ENCODE measurements around the gene HOMER2.

Gene HOMER2

DNA sequence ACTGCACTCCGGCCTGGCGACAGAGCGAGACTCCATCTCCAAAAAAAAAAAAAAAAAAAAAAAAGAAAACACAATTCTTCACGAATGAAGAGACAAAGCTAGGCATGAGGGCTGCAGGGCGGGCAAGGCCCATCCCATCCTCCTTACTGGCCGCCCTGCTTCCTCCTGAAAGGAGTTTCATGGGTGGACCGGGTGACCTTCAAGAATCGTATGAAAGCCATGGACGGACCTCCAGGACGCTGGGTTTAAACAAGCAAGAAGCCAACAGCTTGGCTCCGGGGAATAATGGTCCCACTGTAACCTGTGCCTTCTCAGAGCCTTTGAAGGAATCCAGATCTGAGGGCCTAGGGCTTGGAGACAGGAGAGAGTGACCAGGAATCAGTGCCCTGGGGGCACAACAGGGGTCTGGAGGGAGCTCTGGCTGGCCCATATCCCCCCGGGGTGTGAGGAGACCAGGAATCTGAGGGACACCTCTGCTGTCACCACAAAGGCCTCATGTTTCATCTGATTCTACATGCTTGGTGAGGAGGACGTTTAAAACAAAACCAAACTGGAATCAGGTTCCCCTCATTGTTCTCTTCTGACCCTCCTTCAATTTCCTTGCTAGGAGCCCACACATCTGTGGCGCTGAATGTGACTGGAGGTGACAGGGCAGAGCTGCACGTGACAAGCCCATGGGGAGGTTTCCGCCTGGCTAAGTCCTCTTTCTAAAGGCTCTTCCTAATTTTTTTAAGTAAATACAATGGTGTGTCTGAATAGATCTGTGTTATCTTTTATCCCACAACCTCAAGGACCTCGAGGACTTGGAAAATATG lies 97.0 kb downstream of the HOMER2 start:
- DNase-seq: no peak

DNA sequence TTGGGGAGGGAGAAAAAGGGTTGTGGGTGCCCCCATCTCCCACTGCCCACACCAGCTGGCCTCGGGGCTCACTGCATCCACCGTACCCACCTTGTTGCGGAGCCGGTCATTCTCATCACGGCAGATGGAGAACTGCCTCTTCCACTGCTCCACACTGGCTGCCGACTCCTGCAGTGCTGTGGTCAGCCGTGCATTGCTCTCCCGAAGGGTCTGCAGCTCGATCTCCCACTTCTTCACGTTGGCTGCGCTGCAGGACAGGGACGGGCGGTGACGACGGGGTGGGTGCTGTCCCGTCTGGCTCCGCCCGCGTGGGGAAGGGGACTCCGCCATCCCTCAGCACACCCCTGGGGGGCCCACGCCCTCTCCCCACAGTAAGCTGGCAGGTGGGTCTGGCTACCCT lies 98.0 kb downstream of the HOMER2 start:
- DNase-seq: no peak

DNA sequence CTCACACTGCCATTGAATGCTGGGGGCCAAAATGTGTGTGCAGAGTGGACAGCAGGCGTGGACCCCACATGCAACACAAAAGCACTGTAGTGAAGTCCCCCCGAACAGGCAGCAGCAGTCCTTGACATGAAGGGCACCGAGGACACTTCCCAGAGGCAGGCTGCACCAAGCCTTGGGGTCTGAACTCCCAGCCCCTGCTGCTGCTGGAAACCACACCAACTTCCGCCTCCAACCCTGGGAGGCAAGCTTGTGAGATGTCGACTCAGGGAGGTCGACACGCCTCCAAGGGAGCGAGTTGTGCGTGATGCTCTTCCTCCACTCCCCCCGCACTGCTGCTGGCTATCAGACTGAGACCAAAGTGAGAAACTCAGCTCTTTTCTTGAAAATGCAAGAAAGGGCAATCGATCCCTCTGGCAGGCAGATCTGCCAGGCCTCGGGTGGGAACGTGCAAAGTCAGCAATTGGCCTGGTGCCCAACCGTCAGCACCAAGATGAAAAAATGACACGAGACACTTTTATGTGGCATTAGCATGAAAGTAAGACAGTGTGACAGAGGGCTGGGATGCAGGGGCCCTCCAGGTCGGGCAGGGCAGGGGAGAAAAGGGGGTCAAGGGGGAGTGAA lies 99.5 kb downstream of the HOMER2 start:
- DNase-seq: no peak

DNA sequence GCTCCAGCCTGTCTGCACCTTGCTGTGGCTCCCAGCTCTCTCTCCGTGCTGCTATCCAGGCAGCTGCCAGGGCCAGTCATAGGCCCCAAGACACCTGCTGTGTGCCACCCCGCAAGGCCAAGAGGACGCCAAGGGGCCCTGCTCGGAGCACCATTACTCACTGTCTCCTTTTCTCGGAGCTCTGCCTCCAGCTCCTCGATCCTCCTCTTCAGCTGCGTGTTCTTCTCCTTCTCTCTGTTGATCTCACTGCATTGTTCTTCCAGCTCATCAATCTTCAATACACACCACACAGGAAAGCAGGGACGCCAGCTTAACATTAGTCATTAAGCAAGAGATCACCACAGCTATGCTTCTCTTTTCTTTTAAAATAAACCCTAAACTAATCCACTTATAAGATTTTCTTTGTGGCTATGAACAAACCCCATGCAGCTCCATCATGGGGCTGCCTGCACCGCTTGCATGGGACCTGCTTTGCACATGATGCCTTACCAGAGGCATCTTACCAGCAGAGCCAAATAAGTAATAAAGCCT lies 100.5 kb downstream of the HOMER2 start:
- no peak for DNase-seq

DNA sequence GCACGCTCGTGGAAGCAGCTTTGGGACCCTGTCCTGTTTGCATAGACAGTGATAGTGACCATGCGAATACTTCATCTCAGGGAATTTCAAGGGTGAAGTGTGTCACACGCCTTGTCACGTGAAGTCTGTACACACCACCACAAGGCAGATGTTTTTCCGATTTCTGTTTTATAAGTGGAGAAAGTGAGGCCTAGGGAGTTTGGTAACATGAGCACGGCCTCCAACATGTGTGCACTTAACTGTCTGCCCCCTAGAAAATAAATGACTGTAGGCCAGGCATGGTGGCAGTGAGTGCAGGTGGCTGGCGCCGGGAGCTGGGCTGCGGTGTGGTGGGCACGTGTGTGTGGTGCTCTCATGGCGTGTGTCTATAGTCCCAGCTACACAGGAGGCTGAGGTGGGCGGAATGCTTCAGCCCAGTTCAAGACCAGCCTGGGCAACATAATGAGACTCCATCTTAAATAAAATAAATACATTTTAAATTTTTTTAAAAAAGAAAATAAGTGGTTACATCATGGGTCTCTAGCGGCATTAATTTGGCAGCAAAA lies 101.1 kb downstream of the HOMER2 start:
- no peak for DNase-seq

DNA sequence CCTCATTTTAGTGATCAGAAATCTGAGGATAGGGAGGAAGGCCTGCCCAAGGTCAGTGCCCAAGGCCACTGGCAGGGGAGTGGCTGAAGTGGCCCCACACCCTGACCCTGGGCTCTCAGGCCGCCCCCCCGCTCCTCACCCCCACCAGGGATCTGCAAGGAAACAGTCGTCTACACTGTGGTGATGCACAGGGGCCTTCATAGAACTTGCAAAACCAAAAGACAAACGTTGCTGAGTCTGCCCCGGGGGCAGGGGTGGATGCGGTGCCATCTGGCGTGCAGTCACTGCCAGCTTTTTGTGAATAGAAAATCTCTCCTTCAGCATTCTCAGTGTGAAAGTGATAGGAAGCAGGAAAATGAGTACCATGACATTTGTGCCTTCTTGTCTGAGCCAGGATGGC lies 101.8 kb downstream of the HOMER2 start:
- DNase-seq: no peak

DNA sequence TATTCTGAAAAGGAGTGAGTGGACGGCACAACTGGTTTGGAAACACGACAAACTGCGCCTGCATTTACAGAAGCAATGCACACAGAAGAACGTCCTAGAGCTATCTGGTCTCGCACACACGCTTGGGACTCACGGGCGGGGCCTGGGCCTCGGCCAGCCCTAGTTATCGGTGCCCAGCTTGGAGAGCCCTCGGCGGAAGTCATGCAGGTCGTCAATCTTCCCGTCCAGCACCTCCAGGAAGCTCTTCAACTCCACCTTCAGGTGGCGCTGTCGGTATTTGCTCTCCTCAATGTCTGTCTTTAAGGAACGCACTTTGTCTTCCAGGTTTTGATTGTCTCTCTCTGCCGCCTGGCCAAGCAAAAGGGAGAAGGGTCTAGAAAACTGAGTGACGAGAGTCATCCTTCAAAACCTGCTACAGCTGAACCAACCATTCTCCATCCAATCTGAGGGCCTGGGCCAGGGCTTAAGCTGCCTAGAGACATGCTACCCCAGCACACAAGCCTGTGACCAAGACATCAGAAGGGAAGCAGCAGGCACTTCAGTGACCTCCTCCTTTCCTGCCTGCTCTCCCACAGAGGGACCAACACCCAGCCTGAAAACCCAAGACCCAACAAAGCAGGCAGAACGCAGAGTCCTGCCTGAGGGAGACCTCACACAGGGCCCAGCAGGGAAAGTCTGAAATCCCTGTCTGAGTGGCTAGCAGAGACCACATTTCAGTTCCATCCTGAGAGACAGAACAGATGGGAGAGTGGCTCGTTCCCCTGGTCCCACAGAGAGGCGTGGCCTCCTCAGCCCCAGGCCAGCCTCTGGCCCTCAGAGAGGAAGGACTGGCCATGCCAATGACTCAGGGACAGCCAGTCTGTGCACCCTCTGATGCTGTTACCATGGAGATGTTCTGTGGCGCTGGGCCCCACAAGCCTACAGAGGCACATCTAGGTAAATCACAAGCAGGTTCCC lies 102.7 kb downstream of the HOMER2 start:
- no peak for DNase-seq

DNA sequence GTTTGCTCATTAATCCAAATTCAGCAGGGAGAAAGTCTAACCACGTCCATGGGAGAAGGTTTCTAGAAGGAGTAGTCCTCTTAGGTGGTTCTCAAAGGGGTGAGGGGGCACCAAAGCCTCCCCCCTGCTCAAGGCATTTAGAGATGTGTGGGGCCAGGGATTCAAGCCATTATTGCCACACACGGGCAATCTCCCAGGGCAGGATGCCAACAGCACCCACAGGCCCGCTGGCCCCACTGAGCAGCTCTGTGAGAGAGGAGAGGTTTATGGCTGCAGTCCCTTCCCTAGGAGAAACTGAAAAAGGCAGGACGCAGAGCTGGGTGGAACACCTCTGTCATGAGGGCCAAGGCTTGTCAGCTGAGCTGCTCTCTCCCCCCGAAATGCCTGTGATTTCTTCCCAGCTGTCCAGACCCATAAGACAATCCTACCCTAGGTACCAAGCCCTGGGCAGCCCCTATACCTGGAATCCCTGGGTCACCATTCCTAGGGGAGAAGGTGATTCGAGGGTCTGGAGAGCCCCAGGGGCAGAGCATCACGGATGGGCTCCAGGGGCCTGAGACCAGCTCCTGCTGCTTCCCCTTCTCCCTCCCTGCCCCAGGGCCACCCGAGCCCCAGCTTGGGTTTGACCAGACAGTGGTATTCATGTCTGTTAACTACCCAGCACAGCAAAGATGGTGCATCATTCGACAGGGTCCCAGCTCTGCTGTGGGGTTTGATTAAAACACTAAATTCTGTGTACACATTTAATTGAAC lies 104.1 kb downstream of the HOMER2 start:
- DNase-seq: no peak

DNA sequence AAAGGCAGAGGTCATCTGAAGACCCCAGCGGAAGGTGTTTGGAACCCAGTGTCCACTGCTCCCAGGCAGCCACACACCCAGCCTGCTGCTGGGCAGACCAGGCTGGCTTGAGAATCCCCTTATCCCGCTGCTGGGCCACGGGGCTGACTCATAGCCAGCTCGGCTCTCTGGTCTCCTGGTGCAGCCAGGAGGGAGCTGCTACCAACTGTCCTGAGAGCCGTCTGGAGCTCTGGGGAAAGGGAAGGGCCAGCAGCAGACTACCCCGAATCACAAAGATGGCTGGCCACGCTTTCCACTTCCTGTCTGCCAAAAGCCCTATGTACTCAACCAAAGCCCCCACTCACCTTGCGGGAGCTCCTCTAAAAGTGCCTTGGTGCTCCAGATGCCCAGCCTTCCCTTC lies 104.8 kb downstream of the HOMER2 start:
- DNase-seq: no peak

DNA sequence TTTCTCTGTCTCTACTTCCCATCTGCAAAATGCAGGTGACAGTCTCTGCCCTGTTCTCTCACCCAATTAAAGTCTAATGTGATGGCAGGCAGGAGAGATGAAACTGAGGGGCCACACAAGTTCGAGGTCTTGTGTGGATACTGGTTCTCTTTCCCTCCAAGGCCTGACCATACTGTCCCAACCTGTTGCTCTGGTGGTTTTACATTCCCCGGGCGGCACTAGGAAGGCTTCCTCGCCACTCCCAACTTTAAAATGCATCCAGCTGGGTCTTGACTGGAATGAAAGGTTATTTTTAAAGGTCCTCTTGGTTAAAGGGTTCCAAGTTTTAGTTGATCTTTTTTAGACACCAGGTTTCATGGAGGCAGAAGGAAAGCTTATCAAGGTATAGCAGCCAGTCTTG lies 105.9 kb downstream of the HOMER2 start:
- no peak for DNase-seq

DNA sequence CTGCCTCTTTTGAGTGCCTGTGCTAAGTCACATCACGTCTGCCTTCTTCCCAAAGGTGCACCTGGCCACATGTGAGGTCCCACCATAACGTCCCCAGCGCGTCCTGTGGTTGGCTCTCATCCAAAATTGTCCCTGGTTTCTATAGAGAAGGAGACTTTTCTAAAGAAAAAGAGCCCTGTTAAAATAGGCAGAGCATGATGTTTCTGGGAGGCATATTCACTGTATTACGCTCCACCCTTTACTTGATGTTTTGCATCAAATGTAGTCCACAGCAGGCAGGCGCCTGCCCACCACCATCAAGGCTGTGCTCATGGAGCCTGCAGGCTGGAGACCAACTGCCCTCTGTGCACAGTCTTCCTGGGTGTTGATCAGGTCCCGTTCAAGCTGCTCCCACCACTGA lies 106.8 kb downstream of the HOMER2 start:
- DNase-seq: no peak

DNA sequence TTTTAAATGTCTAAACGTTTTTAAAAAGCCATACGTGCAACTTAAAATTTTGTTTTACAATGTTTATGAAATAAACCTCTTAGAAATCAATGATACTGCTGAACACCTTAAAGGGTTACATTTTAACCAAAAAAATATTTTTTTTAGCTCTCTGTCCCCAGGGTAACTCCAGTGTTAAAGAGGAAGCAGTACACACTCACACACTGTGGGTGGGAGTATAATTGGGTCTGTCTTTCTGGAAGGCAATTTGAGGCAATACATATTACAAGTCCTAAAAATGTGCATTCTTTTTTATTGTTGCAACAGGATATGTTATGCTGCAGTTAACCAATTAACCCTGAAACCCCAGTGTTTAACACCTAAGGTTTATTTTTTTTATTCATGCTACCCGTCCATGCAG lies 109.0 kb downstream of the HOMER2 start:
- no peak for DNase-seq

DNA sequence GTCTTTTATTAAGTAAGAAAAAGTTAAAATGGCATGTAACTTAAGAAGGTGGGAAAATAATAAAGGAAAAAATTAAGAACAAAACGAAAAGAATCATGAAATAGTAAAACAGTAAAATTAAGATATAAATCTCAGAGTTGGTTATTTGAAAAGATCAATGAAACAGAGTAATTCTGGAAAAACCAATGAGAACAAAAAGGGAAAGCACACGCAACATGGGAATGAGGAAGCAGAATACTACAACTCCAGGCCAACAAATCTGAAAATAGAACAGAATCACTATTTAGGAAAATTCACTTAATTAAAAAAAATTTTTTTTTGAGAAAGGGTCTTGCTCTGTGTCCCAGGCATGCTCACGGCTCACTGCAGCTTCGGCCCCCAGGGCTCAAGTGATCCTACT lies 112.4 kb downstream of the HOMER2 start:
- no peak for DNase-seq

DNA sequence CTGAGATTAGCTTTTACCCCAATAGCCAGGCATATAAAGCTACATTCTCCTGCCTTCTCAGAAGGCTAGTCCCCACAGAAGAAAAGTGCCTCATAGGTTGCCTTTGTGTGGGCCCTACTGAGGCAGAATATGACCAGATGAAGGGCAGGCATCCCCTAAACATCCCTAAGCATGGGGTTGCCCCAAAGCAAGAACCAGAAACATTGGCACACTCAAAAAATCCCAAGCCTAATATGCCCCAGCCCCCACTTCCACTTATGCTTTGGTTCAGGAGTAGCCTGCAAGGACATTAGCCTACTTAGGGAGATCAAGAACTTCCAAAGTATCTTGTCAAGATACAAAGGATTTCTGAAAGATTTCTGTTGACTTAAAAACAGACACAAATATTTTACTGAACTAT lies 113.4 kb downstream of the HOMER2 start:
- no peak for DNase-seq

DNA sequence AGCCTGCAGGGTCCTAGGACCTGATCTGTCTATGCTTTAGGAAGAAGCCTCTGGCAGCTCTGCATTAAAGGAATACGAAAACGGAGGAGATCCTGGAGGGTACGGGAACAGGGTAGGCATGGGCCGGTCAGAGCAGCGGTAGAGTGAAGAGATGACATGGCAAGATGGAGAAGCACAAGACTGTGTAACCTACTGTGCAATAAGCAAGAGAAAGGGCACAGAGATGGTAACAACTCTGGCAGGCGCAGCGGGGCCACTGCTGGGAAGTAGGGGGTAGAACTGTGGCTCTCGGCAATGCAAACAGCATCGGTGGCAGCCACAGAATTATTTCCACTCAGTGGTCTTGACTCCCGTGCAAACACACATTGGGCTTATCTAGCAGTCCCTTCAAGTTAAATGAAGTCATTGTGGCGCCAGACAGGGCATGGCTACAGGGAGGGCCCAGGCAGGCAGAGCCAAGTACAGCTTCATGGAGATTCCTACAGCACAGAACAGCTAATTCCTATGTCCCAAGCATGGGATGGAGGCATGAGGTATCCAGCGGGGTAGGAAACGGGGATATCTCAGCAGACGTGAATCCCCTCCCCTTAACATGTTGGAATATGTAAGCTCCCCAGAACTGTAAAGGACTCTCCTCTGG lies 114.3 kb downstream of the HOMER2 start:
- DNase-seq: no peak

DNA sequence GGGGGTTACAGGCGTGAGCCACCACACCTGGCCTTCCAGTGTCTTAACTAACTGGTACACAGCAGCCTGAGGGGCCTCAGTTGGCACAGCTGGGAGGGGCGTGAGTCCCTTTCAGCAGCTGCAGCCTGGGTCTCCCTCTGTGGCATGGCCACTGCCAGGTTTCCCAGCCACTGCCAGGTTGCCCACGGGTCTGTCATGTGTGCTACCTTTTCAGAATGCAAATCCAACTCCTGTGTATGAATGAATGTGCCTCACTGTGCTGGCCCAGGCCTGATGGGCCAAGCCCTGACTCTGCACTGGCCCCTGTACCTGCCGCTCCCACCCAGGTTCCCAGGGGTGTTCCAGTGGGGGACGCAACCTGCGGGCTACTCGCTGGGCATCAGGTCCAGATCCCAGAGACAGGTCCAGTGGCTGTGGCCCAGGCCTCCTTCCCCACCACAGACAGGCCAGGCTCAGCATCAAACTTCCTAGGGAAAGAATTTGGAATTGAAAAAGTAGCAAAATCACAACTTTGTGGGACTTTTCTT lies 117.1 kb downstream of the HOMER2 start:
- no peak for DNase-seq

DNA sequence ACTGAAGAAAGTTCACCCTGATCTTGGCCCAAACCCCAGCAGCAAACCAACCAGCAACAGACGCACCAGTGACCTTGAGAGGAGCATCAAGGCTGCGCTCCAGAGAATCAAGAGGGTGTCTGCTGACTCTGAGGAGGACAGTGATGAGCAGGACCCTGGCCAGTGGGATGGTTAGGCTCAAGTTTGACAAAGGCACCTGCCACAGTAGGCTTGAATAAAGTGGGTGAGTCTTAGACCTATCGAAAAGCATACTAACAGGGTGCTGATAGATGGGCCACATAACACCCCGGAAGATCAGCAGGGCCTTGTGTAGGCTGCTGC lies 119.2 kb downstream of the HOMER2 start:
- no peak for DNase-seq

DNA sequence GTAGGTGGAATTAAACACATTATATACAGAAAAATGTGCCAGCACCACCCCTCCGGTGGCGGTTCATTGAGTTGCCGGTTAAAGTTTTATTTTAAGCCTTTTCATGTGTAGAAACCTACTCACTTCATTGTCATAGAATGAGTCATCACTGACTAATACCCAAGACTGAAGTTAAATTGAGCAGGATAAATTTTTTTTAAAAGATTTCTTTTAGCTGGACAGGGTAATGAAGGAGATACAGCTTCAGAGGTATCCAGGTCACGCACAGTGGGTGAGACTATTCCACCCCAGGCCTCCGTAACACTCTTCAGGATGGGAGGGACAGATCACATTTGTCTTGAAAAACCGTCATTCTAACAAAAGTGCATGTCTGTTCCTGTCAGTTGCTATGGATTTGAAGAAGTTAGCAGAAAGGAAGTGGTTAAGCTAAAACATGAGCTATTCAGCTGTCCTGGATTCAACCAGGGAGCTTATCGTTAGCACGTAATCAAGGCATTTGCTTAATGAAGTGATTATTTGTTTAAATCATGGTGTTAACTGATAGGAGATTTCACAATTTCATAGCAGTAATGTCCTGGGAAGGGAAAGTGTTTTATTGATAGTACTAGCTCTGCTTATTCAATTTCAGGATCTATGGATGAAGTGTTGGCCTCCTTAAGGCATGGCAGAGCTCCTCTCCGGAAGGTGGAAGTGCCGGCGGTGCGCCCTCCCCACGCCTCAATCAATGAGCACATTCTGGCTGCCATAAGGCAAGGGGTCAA lies 119.7 kb downstream of the HOMER2 start:
- DNase-seq: no peak

DNA sequence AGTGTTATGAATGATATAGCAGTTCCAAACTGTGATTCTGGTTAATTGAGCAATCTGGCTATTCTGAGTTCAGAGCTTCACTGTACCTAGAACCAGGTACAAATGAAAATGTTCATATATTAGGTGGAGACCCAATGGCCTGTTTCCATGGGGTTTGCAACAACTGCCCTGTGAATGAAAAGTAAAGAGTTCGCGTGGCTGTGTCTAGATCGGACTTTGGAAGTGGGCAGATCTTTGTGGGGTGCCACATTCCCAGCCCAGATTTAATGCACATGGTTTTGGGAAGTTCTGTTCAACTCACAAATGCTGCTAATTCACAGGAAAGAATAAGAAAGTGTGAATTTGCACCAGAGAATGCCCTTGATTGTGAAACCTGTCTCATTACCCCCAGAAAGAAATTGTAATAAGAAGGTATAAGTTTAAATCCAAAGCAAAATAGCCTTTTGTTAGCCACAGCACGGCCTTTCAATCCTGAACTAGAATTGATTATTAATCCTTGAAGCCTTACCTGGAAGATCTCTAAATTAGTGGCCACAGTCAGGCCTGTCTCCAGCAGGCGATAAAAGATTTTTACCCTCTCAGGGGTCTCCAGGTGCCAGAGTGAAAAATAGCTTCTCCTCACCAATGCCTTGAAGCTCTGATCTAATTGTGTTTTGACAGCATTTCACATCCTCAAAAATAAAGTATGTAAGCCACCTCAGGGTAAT lies 120.5 kb downstream of the HOMER2 start:
- no peak for DNase-seq
